ENCODE results near the gene IPO11.

The IPO11 gene

DNA sequence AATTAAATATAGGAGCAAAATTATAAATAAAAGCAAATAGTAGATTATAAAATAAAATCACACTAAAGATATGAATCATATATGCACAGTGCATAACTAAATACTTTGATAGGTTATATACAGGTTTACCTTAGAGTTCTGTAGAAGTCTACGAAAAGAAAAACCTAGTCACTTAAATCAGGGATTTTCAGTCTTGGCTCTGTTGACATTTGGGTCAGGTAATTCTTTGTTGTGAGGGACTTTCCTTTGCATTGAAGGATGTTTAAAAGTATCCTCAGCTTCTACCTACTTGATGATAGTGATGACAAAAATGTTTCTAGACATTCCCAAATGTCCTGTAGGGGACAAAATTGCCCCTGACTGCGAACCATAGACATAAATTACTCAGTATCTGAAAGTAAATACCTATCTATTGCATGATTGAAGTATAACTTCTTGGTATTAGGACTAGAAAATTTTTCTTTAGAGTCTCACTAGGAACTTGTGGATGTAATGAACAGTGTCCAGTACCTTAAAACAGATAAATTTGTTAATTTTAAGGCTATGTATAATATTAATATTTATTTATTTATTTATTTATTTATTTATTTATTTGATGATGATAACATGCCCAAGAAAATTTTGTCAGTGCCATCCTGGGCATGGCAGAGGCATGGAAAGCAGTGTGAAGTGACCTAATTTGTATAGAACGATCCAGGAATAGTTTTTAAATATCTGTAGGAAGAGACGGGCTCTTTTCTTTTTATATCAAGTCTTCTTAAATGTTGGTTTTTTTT lies 122.1 kb downstream of the IPO11 start:
- Mint-ChIP-seq H3K9me3 (no peaks in the 10 kb centered on the region), H3K4me1 (no peaks in the 10 kb centered on the region), H3K4me3 (no peak overlapping the region), H3K36me3 (ENCODE audit: low read depth) (peaks cover 20% of the 10 kb centered on the region), H3K27me3 (ENCODE audit: low read depth) (no peaks in the 10 kb centered on the region), H3K27ac (no peak overlapping the region)
- TF ChIP-seq, protein P1, sequence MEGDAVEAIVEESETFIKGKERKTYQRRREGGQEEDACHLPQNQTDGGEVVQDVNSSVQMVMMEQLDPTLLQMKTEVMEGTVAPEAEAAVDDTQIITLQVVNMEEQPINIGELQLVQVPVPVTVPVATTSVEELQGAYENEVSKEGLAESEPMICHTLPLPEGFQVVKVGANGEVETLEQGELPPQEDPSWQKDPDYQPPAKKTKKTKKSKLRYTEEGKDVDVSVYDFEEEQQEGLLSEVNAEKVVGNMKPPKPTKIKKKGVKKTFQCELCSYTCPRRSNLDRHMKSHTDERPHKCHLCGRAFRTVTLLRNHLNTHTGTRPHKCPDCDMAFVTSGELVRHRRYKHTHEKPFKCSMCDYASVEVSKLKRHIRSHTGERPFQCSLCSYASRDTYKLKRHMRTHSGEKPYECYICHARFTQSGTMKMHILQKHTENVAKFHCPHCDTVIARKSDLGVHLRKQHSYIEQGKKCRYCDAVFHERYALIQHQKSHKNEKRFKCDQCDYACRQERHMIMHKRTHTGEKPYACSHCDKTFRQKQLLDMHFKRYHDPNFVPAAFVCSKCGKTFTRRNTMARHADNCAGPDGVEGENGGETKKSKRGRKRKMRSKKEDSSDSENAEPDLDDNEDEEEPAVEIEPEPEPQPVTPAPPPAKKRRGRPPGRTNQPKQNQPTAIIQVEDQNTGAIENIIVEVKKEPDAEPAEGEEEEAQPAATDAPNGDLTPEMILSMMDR (IDR thresholded peaks at IDR 0.05; ENCODE audit: unreplicated experiment in 3 of 3) = no peak

DNA sequence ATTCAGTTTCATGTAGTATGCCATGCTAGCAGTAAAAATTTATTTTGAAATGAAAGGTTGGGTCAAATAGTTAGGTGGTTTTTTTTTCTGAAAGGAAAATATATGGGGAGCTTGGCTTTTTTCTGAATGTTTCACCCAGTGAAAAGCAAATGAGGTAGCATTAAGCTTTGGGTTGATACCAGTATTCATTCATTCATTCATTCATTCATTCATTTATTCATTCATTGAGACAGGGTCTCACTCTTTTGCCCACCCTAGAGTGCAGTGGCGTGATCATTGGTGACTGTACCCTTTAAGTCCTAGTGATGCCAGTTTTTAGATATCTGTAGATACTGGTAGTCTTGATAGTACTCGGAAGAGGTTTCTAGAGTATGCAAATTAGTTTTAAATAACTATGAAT lies 123.7 kb downstream of the IPO11 start:
- H3K4me3 Mint-ChIP-seq = no peak overlapping the region
- no peaks in the 10 kb centered on the region for H3K9me3 Mint-ChIP-seq
- H3K27ac Mint-ChIP-seq = no peak overlapping the region
- TF ChIP-seq, protein P1 (IDR thresholded peaks at IDR 0.05; ENCODE audit: unreplicated experiment in 3 of 3) = no peak
- H3K27me3 Mint-ChIP-seq (ENCODE audit: low read depth) = no peaks in the 10 kb centered on the region
- H3K36me3 Mint-ChIP-seq (ENCODE audit: low read depth) = peaks cover 20% of the 10 kb centered on the region
- H3K4me1 Mint-ChIP-seq = no peaks in the 10 kb centered on the region

DNA sequence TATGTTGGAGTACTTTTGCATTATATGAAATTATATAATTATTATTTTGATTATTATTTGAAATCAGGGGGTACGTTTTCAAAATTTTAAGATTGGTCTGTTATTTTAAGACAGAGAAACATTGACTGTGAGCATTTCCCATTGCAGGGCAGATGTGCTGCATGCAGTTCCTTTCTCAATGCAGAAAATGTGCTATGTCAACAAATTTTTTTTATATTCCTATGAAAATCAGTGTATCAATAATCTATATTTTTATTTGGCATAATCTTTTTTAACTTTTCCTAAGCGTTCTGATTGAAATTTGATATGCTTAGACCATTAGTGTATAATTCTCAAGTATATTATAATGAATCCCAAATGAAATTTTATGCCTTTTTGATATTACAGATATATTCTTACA lies 124.2 kb downstream of the IPO11 start:
- Mint-ChIP-seq H3K4me1 (no peaks in the 10 kb centered on the region), H3K4me3 (no peak overlapping the region), H3K27ac (no peak overlapping the region), H3K9me3 (no peaks in the 10 kb centered on the region), H3K36me3 (ENCODE audit: low read depth) (peaks cover 15% of the 10 kb centered on the region), H3K27me3 (ENCODE audit: low read depth) (no peaks in the 10 kb centered on the region)
- TF ChIP-seq, protein P1 (IDR thresholded peaks at IDR 0.05; ENCODE audit: unreplicated experiment in 3 of 3) = no peak

DNA sequence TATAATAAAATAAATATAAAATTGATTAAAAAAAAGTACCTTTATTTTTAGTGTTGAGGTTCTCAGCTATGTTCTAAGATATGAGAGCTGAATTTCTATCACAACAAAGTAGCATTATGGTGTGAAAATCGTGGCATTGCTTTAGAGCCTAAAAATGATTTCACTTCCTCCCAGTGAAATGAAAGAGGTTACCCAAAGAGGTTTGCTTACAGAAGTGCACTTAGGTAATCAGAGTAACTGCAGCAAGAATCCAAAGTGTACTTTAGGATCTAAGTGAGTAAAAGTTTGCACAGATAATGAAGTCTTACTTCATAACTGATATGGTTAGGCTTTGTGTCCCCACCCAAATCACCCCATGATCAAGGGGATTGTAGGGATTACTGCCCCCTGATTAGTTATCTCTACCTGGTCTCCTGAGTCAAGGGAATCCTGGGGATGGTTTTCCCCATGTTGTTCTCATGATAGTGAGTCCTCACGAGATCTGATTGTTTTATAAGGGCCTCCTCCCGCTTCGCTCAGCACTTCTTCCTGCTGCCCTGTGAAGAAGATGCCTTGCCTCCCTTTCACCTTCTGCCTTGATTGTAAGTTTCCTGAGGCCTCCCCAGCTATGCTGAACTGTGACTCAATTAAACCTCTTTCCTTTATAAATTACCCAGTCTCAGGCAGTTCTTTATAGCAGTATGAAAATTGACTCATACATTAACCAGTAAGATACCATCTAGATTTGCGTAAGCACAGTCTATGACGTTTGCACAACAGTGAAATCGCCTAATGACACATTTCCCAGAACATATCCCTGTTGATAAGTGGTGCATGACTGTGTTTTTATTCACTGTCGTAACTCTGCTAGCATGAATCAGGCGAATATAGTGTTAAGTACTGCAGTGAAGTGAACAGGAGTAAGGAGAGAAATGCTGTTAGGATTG lies 125.7 kb downstream of the IPO11 start:
- no peaks in the 10 kb centered on the region for H3K9me3 Mint-ChIP-seq
- TF ChIP-seq, protein P1 (IDR thresholded peaks at IDR 0.05; ENCODE audit: unreplicated experiment in 3 of 3) = no peak
- H3K4me3 Mint-ChIP-seq = no peak overlapping the region
- peaks cover 16% of the 10 kb centered on the region for H3K36me3 Mint-ChIP-seq (ENCODE audit: low read depth)
- H3K27ac Mint-ChIP-seq = no peak overlapping the region
- H3K27me3 Mint-ChIP-seq (ENCODE audit: low read depth) = no peaks in the 10 kb centered on the region
- H3K4me1 Mint-ChIP-seq = no peaks in the 10 kb centered on the region

DNA sequence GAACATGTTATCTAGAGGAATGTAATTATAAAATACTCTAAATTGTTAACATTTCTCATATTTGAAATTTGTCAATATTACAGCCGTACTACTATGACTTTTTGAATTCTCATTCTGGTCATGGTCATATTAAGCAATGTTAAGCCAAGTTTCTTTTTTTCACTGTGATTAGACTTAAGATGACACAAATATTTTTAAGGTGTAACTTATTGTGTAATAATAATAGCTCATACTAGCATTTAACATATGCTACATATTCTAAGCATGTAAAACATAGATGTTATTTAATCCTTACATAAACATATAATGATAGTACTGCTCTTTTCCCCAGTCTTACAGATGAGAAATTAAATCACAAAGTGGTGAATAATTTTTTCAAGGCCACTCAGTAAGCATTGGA lies 130.2 kb downstream of the IPO11 start:
- Mint-ChIP-seq H3K4me3 (no peak overlapping the region), H3K9me3 (peaks cover 10% of the 10 kb centered on the region), H3K27ac (no peak overlapping the region)

More for the DNA sequence above, 130.2 kb downstream of the IPO11 start:
- TF ChIP-seq, protein P1 (IDR thresholded peaks at IDR 0.05; ENCODE audit: unreplicated experiment in 3 of 3) = no peak
- no peaks in the 10 kb centered on the region for H3K4me1 Mint-ChIP-seq
- no peaks in the 10 kb centered on the region for H3K27me3 Mint-ChIP-seq (ENCODE audit: low read depth)
- peaks cover 43% of the 10 kb centered on the region for H3K36me3 Mint-ChIP-seq (ENCODE audit: low read depth)

All from nephron (organoid).